Activated CD4-positive, alpha-beta T cell treated with anti-CD3 and anti-CD28 coated beads, Interleukin-2, amount 10 ng/mL, durations not matched to agents 24 days and 14 days (primary cell): ENCODE results near the gene THADA. TPM values are rescaled to one million over a fixed set of nuclear protein-coding genes. Genes with fewer than 3 reads are reported as not detected.
A peak's percentile ranks its signal among the peaks of the same experiment; 100 is the strongest.
"Not testable (repeated sequence)": the region's sequence is repeated elsewhere in the genome, so short reads cannot be mapped to it uniquely, and the experiment has no call there.

Experiments
- DNase-seq: peaks from one replicate; pipeline ENCODE4 v3.0.0; 2022
- H3K27ac Mint-ChIP-seq: one replicate; pipeline ENCODE4 v1.8.0; 2022; ENCODE audit warnings: mild to moderate bottlenecking, mixed read lengths
- H3K27me3 Mint-ChIP-seq: one replicate; pipeline ENCODE4 v1.8.0; 2022; ENCODE audit warnings: mixed read lengths
- H3K36me3 Mint-ChIP-seq: one replicate; pipeline ENCODE4 v1.8.0; 2022; ENCODE audit warnings: low read depth, mild to moderate bottlenecking, mixed read lengths
- H3K4me1 Mint-ChIP-seq: one replicate; pipeline ENCODE4 v1.8.0; 2021; ENCODE audit warnings: mixed read lengths
- H3K4me3 Mint-ChIP-seq: one replicate; pipeline ENCODE4 v1.8.0; 2022; ENCODE audit warnings: mild to moderate bottlenecking, moderate library complexity, mixed read lengths
- H3K9me3 Mint-ChIP-seq: one replicate; pipeline ENCODE4 v1.8.0; 2021; ENCODE audit warnings: mixed read lengths
- intact Hi-C: fragments of 100-400 bp; cut with micrococcal nuclease; formaldehyde crosslinking; loops from one replicate; pipeline ENCODE4 v1.15.1; 2023
- total RNA-seq: library from RNA; stranded (reverse); gene quantifications from 2 replicates; pipeline ENCODE4 v1.2.3, GENCODE V29; 2022

The THADA gene
- total RNA-seq, 1 donor from 2014 or later, result 55.4 TPM

- Mint-ChIP-seq H3K36me3 (no peaks in the 10 kb centered on the region), H3K9me3 (no peaks in the 10 kb centered on the region), H3K4me3 (no peak overlapping the region), H3K4me1 (peaks cover 2% of the 10 kb centered on the region), H3K27ac (no peak overlapping the region), H3K27me3 (peaks cover 4% of the 10 kb centered on the region)
- peak; percentile 91 for DNase-seq
- intact Hi-C loops, result loop anchor here (5.0 to 10.0 kb wide), 2 partner anchors 160 to 263 kb away; partner anchors contain the start of gene DYNC2LI1
Measured at GRCh38 chr2:43611987-43612894, 16.4 kb upstream of the THADA start.

GRCh38 chr2:43610361-43610760, 14.5 kb upstream of the THADA start:
- Mint-ChIP-seq H3K4me3 (no peak overlapping the region), H3K4me1 (peaks cover 2% of the 10 kb centered on the region), H3K9me3 (no peaks in the 10 kb centered on the region), H3K27ac (no peak overlapping the region), H3K36me3 (no peaks in the 10 kb centered on the region), H3K27me3 (peaks cover 1% of the 10 kb centered on the region)
- peak; percentile 43 for DNase-seq
- intact Hi-C loops, result loop anchor here (5.0 to 10.0 kb wide), 2 partner anchors 162 to 264 kb away; partner anchors contain the start of gene DYNC2LI1

- Mint-ChIP-seq H3K9me3 (no peaks in the 10 kb centered on the region), H3K27ac (no peak overlapping the region), H3K27me3 (peaks cover 1% of the 10 kb centered on the region), H3K36me3 (no peaks in the 10 kb centered on the region), H3K4me3 (no peak overlapping the region), H3K4me1 (peaks cover 9% of the 10 kb centered on the region)
- DNase-seq, result peak; percentile 82
- intact Hi-C loops, result loop anchor here (1.0 kb wide), 2 partner anchors 662 to 782 kb away; no protein-coding TSS in a partner anchor
Measured at GRCh38 chr2:43609290-43609918, 13.6 kb upstream of the THADA start.

DNA sequence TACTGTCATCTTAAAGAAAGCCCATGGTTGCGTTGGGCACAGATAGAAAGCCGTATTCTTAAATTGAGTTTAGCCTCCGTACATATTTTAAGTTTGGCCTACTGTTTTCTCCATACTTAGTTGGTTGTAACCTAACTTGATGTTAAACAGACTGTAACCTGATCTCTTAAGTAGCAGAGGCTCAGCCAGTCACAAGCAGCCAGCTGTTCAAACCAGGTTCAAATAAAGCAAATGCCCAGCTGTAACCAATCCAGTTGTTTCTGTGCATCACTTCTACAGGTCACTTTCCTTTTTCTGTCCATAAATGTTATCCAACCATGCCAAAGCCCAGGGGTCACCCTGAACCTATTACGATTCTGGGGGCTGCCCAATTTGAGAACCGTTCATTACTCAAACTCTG, 10.0 kb upstream of the THADA start:
- peak; percentile 31 for DNase-seq
- Mint-ChIP-seq H3K36me3 (no peaks in the 10 kb centered on the region), H3K4me3 (no peak overlapping the region), H3K27me3 (no peaks in the 10 kb centered on the region), H3K9me3 (no peaks in the 10 kb centered on the region), H3K27ac (no peak overlapping the region), H3K4me1 (peaks cover 11% of the 10 kb centered on the region)
- intact Hi-C loops, result no loop called here

- intact Hi-C loops, result no loop called here
- peak; percentile 75 for DNase-seq
- H3K27ac Mint-ChIP-seq, result no peak overlapping the region
- no peaks in the 10 kb centered on the region for H3K9me3 Mint-ChIP-seq
- H3K27me3 Mint-ChIP-seq, result no peaks in the 10 kb centered on the region
- peaks cover 11% of the 10 kb centered on the region for H3K4me1 Mint-ChIP-seq
- peak overlapping the region; percentile 17 for H3K4me3 Mint-ChIP-seq
- H3K36me3 Mint-ChIP-seq, result no peaks in the 10 kb centered on the region
Measured at GRCh38 chr2:43605079-43605655, 9.3 kb upstream of the THADA start.

DNA sequence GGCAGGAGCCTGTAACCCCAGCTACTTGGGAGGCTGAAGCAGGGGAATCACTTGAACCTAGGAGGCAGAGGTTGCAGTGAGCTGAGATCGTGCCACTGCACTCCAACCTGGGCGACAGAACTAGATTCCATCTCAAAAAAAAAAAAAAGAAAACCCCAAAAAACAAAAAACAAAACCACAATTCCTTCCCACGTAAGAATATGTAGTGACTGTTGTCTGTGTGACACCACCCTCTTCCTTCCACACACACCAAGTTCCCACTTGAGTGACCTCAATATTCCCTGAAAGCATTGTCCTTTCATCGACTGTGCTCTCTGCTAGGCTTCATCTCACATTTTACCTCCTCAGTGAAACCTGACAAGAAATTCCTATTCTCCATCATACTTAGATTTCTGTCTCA, 8.8 kb upstream of the THADA start:
- H3K27ac Mint-ChIP-seq, result no peak overlapping the region
- intact Hi-C loops, result no loop called here

DNA sequence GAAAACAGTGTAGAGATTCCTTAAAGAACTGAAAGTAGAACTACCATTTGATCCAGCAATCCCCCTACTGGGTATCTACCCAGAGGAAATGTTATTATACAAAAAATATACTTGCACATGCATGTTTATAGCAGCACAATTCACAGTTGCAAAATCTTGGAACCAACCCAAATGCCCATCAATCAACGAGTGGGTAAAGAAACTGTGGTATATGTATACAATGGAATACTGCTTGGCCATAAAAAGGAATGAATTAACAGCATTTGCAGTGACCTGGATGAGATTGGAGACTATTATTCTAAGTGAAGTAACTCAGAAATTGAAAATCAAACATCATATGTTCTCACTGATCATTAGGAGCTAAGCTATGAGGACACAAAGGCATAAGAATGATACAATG, 4.8 kb upstream of the THADA start:
- H3K4me3 Mint-ChIP-seq, H3K36me3 Mint-ChIP-seq, H3K9me3 Mint-ChIP-seq, H3K27me3 Mint-ChIP-seq, intact Hi-C loops, H3K27ac Mint-ChIP-seq: not testable (repeated sequence)
- DNase-seq, result peak; percentile 37
- peaks cover 22% of the 10 kb centered on the region for H3K4me1 Mint-ChIP-seq

More for the DNA sequence above, 8.8 kb upstream of the THADA start:
- Mint-ChIP-seq H3K4me3 (peak overlapping the region; percentile 17), H3K4me1 (peaks cover 11% of the 10 kb centered on the region), H3K27me3 (no peaks in the 10 kb centered on the region), H3K9me3 (no peaks in the 10 kb centered on the region), H3K36me3 (no peaks in the 10 kb centered on the region)
- DNase-seq, result peak; percentile 56

DNA sequence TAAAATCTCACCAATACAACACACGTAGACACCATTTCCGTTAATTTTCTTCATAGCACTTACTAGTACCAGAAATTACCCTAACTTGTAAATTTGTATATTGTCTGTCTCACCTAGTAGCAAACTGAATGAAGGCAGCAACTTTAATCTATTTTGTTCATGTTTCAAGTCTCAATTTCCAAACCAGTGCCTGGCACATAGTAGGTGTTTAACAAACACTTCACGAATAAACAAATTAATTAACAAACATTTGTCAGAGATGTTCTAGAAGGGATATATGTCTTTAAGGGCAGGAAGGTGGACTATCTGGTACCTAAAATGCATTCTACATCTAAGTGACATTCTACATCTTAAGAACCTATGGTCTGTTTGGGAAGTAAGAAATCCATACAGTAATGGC, 963 bp downstream of the THADA start:
- intact Hi-C loops, result loop anchor here (2.0 to 5.0 kb wide), 3 partner anchors 368 to 464 kb away; partner anchors contain the start of genes LRPPRC and ZFP36L2
- Mint-ChIP-seq H3K4me3 (peak overlapping the region; percentile 98), H3K27me3 (no peaks in the 10 kb centered on the region), H3K27ac (peak overlapping the region; percentile 99), H3K36me3 (peaks cover 20% of the 10 kb centered on the region), H3K9me3 (no peaks in the 10 kb centered on the region), H3K4me1 (peaks cover 28% of the 10 kb centered on the region)
- DNase-seq, result no peak

DNA sequence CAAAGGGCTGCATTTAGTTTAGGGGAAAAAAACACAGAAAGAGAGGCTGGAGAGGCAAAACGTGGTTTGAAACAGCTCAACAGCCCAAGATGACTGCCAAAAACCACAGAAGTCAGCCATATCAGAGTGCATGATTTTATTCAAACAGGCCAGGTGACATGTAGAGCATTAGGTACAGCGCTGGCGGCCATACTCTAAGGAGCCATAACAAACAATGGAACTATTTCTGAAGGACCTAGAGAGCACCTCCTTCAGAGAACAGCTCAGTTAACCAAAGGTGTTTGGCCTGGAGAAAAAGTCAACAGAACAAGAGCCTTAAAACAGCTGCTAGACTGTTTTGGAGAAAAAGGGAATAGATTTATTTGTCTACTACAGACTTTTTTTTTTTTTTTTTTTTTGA, 2.6 kb downstream of the THADA start:
- no peak for DNase-seq
- Mint-ChIP-seq H3K4me3 (peak overlapping the region; percentile 22), H3K27me3 (no peaks in the 10 kb centered on the region), H3K27ac (no peak overlapping the region), H3K9me3 (no peaks in the 10 kb centered on the region), H3K36me3 (peaks cover 24% of the 10 kb centered on the region), H3K4me1 (peaks cover 28% of the 10 kb centered on the region)
- intact Hi-C loops, result no loop called here

- Mint-ChIP-seq H3K27me3 (no peaks in the 10 kb centered on the region), H3K27ac (no peak overlapping the region), H3K36me3 (peaks cover 30% of the 10 kb centered on the region), H3K4me3 (no peak overlapping the region), H3K4me1 (peaks cover 24% of the 10 kb centered on the region), H3K9me3 (no peaks in the 10 kb centered on the region)
- intact Hi-C loops, result no loop called here
- no peak for DNase-seq
Measured at GRCh38 chr2:43592443-43592842, 3.4 kb downstream of the THADA start.

DNA sequence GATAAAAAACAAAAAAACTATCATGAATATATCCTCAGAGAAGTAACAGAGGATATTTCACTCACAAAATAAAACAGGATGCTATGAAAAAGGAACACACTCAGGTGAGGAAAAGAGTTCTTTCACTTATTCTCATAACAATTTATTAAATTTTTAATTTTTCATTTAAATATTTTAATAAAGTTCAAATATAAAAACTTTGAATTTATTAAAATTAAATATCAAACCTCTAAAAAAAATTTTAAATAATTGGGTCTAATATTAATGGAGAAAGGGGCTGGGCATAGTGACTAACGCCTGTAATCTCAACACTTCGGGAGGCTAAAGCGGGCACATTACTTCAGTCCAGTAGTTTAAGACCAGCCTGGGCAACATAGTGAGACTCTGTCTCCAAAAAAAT, 10.1 kb downstream of the THADA start:
- Mint-ChIP-seq H3K36me3 (peaks cover 60% of the 10 kb centered on the region), H3K27ac (no peak overlapping the region), H3K9me3 (no peaks in the 10 kb centered on the region), H3K4me3 (no peak overlapping the region), H3K27me3 (no peaks in the 10 kb centered on the region), H3K4me1 (peaks cover 6% of the 10 kb centered on the region)
- no peak for DNase-seq
- intact Hi-C loops, result no loop called here

- intact Hi-C loops, result no loop called here
- Mint-ChIP-seq H3K4me3 (no peak overlapping the region), H3K9me3 (no peaks in the 10 kb centered on the region), H3K4me1 (peaks cover 10% of the 10 kb centered on the region), H3K27ac (no peak overlapping the region), H3K27me3 (no peaks in the 10 kb centered on the region), H3K36me3 (peaks cover 60% of the 10 kb centered on the region)
- DNase-seq, result peak; percentile 50
Measured at GRCh38 chr2:43579275-43579981, 16.4 kb downstream of the THADA start.
